ENCODE measurements around the gene TPR. TPM values are rescaled to one million over a fixed set of nuclear protein-coding genes. Genes with fewer than 3 reads are reported as not detected.
A peak's percentile ranks its signal among the peaks of the same experiment; 100 is the strongest.

Gene TPR
- total RNA-seq, 1 experiment from 2014 or later, result 86.1 TPM

DNA sequence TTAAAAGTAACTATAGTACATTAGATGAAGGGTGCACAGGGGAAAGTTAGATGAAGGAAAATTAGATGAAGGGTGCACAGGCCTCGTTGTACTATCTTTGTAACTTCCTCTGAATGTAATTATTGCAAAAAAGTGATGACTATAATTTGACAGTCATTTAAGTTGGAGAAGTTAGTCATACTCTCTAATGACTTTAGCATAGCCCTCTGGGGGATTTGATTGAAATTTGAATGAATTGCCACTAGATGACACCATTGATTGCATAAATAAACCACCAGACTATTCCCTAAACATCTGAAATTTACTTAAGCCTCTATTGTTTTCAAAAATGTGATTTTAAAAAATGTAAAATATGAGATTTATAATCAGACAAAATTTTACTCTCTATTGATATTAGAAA, 102.6 kb downstream of the TPR start:
- H3K9me2 ChIP-seq (replicated peaks; ENCODE audit: insufficient read depth, low read length), result no peaks in the 10 kb centered on the region
- H3K79me2 ChIP-seq (ENCODE audit: low read length), result no peaks in the 10 kb centered on the region
- no peak overlapping the region for H2AFZ ChIP-seq (ENCODE audit: low read length)
- no peak overlapping the region for H3K27ac ChIP-seq (ENCODE audit: low read length)
- H3K4me3 ChIP-seq (ENCODE audit: low read length), result no peak overlapping the region
- no peak overlapping the region for H3K4me2 ChIP-seq (ENCODE audit: low read depth, low read length, poor library complexity, severe bottlenecking)
- H3K4me1 ChIP-seq (ENCODE audit: low read length), result no peaks in the 10 kb centered on the region
- DNase-seq, result peak; percentile 53
- no peaks in the 10 kb centered on the region for H4K20me1 ChIP-seq (ENCODE audit: insufficient read depth, low read depth, low read length)
- H3K27me3 ChIP-seq (ENCODE audit: low read length), result no peaks in the 10 kb centered on the region
- H3K9me3 ChIP-seq (ENCODE audit: low read length), result no peaks in the 10 kb centered on the region
- H3K36me3 ChIP-seq (ENCODE audit: insufficient read depth, low read length), result no peaks in the 10 kb centered on the region
- no peak overlapping the region for H3K9ac ChIP-seq (ENCODE audit: low read length)

DNA sequence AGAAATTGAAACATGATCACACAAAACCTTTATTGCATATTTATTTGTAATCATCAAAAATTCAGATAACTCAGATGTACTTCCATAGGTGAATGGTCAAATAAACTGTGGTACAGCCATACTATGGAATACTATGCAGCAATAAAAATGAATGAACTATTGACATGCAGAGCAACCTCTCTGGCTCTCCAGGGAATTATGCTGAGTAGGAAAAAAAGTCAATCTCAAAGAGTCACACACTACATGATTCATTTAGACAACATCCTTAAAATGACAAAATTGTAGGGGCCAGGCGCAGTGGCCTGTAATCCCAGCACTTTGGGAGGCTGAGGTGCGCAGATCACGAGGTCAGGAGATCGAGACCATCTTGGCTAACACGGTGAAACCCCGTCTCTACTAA, 104.0 kb downstream of the TPR start:
- Histone ChIP-seq H3K4me3 (ENCODE audit: low read length) (no peak overlapping the region), H3K27ac (ENCODE audit: low read length) (no peak overlapping the region), H3K4me2 (ENCODE audit: low read depth, low read length, poor library complexity, severe bottlenecking) (no peak overlapping the region), H3K4me1 (ENCODE audit: low read length) (no peaks in the 10 kb centered on the region), H4K20me1 (ENCODE audit: insufficient read depth, low read depth, low read length) (no peaks in the 10 kb centered on the region), H3K9ac (ENCODE audit: low read length) (no peak overlapping the region), H3K9me3 (ENCODE audit: low read length) (no peaks in the 10 kb centered on the region), H2AFZ (ENCODE audit: low read length) (no peak overlapping the region), H3K9me2 (replicated peaks; ENCODE audit: insufficient read depth, low read length) (no peaks in the 10 kb centered on the region), H3K36me3 (ENCODE audit: insufficient read depth, low read length) (no peaks in the 10 kb centered on the region), H3K79me2 (ENCODE audit: low read length) (no peaks in the 10 kb centered on the region), H3K27me3 (ENCODE audit: low read length) (no peaks in the 10 kb centered on the region)
- no peak for DNase-seq

Other genes starting within 250 kb of the TPR start
- not detected in 2 replicates for gene PRG4, start 79.0 kb downstream of the TPR start, total RNA-seq (2014; rRNA removed; shearing (Covaris generic); ENCODE audit: low replicate concordance)
- gene ODR4, start 585 bp upstream of the TPR start, total RNA-seq (2014; rRNA removed; shearing (Covaris generic); ENCODE audit: low replicate concordance), result 10.6 and 12.9 TPM in 2 replicates
- gene PDC, start 85.9 kb upstream of the TPR start, total RNA-seq (2014; rRNA removed; shearing (Covaris generic); ENCODE audit: low replicate concordance), result not detected in 2 replicates

Measured in Karpas-422 (cell line).